Measurements from ENCODE around the gene KDM5B.

GRCh38 chr1:202798792-202799331 lies 9.4 kb downstream of the KDM5B start:
- TF ChIP-seq POLR2A (IDR thresholded peaks at IDR 0.05; ENCODE audit: low read length) (no peak), GATA1 (IDR thresholded peaks at IDR 0.05; ENCODE audit: low read depth, low read length) (no peak)
